Measurements from ENCODE around the gene YIPF7.

DNA sequence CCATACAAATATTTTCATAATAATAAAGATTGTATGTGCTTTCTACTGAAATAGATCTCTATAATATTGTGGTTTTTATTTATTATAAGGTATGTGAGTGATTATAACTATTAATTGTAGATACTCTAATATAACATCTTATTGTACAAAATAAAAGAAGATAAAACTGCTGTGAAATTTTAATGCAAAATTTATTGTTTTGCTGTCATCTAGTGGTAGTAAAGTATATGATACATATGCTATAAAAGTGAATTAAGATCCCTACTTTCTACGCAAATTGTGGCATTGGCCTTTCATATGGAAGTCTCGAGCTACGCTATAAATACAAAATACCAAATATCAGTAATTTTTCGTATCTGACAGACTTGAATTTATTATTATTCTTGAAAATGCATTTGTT, 19.3 kb downstream of the YIPF7 start:
- no peak for TF ChIP-seq POLR2A (IDR thresholded peaks at IDR 0.05)
- TF ChIP-seq, protein P1, sequence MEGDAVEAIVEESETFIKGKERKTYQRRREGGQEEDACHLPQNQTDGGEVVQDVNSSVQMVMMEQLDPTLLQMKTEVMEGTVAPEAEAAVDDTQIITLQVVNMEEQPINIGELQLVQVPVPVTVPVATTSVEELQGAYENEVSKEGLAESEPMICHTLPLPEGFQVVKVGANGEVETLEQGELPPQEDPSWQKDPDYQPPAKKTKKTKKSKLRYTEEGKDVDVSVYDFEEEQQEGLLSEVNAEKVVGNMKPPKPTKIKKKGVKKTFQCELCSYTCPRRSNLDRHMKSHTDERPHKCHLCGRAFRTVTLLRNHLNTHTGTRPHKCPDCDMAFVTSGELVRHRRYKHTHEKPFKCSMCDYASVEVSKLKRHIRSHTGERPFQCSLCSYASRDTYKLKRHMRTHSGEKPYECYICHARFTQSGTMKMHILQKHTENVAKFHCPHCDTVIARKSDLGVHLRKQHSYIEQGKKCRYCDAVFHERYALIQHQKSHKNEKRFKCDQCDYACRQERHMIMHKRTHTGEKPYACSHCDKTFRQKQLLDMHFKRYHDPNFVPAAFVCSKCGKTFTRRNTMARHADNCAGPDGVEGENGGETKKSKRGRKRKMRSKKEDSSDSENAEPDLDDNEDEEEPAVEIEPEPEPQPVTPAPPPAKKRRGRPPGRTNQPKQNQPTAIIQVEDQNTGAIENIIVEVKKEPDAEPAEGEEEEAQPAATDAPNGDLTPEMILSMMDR (IDR thresholded peaks at IDR 0.05 in 8 of 11, conservative IDR thresholded peaks at IDR 0.05 in 3 of 11), result no peak
